ENCODE results near the gene ROBO4. TPM values are rescaled to one million over a fixed set of nuclear protein-coding genes. Genes with fewer than 3 reads are reported as not detected.

Gene ROBO4
- total and polyA plus RNA-seq, 4 donors, result 6.5 to 23.6 (median 18.5) TPM

DNA sequence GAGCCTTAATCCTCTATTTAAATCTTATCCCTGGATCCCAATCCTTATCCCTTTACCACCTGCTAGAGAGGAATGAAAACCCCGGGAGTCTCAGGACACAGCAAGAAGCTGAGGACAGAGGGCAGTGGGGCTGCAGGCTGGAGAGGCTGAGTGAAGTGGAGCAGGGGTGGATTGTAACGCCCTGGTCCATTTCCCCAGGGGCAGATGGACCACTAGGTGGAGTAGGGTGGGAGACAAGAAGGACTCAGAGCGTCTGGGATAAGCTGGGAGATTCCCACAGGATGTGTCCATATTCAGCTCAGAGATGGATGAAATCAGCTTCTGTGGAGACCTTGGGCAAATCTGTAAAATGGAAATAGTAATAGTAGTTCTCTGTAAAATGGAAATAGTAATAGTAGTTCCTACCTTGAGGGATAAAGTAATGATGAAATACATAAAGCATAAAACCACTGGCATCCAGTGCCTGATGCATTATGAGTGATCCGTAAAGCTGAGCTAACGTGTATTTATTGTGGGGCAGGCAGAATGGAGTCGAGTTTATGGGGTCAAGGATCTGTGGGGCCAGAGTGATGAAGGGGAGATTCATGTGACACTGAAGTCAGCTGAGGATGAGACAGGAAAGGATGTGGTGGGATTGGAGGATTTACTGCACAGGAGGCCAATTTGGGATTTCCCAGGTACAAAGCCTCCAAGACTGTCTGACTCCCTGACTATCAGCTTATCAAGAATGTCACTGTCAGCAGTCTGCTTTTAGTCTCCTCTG is 1.9 kb upstream of the ROBO4 start:
- 59% methylated on average over 6 of the region's 6 CpGs for WGBS (ENCODE audit: insufficient coverage)
- H3K36me3 ChIP-seq (ENCODE audit: control insufficient read depth, insufficient read depth, low read length), result no peaks in the 10 kb centered on the region
- DNase-seq (ENCODE audit: low read depth in 4 of 6, low spot score in 6 of 6), result no peak
- H3K27ac ChIP-seq (ENCODE audit: low read depth, low read length), result peak overlapping the region; percentile 86
- H3K4me3 ChIP-seq (ENCODE audit: low read depth, low read length), result no peak overlapping the region
- H3K4me1 ChIP-seq (ENCODE audit: control insufficient read depth, insufficient read depth, low read length), result peaks cover 35% of the 10 kb centered on the region
- H3K27me3 ChIP-seq (ENCODE audit: control insufficient read depth, insufficient read depth, low read length), result no peaks in the 10 kb centered on the region
- no peaks in the 10 kb centered on the region for H3K9me3 ChIP-seq (ENCODE audit: control insufficient read depth, insufficient read depth, low read length)

GRCh38 chr11:124898711-124899110 is 1.0 kb upstream of the ROBO4 start:
- no peak overlapping the region for H3K4me3 ChIP-seq (ENCODE audit: low read depth, low read length)
- 32% methylated on average over 4 of the region's 5 CpGs for WGBS (ENCODE audit: insufficient coverage)
- no peaks in the 10 kb centered on the region for H3K27me3 ChIP-seq (ENCODE audit: control insufficient read depth, insufficient read depth, low read length)
- no peaks in the 10 kb centered on the region for H3K36me3 ChIP-seq (ENCODE audit: control insufficient read depth, insufficient read depth, low read length)
- H3K4me1 ChIP-seq (ENCODE audit: control insufficient read depth, insufficient read depth, low read length), result peaks cover 41% of the 10 kb centered on the region
- no peaks in the 10 kb centered on the region for H3K9me3 ChIP-seq (ENCODE audit: control insufficient read depth, insufficient read depth, low read length)
- peak overlapping the region; percentile 86 for H3K27ac ChIP-seq (ENCODE audit: low read depth, low read length)
- DNase-seq (ENCODE audit: low read depth in 4 of 6, low spot score in 6 of 6), result peak in 3 of 6 donors; percentile 39 to 88 (median 78)

DNA sequence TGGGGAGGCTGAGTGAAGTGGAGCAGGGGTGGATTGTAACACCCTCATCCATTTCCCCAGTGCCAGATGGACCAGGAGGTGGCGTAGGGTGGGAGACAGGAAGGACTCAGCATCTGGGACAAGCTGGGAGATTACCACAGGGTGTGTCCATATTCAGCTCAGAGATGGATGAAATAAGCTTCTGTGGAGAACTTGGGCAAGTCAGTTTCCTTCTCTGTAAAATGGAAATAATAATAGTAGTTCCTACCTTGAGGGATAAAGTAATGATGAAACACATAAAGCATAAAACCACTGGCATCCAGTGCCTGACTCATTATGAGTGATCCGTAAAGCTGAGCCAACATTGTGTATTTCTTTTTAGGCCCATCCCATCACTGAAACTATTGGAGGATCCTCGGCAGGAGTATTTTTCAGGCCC is 607 bp upstream of the ROBO4 start:
- H3K27me3 ChIP-seq (ENCODE audit: control insufficient read depth, insufficient read depth, low read length), result no peaks in the 10 kb centered on the region
- H3K27ac ChIP-seq (ENCODE audit: low read depth, low read length), result peak overlapping the region; percentile 86
- H3K4me3 ChIP-seq (ENCODE audit: low read depth, low read length), result no peak overlapping the region
- peaks cover 43% of the 10 kb centered on the region for H3K4me1 ChIP-seq (ENCODE audit: control insufficient read depth, insufficient read depth, low read length)
- no peaks in the 10 kb centered on the region for H3K9me3 ChIP-seq (ENCODE audit: control insufficient read depth, insufficient read depth, low read length)
- H3K36me3 ChIP-seq (ENCODE audit: control insufficient read depth, insufficient read depth, low read length), result no peaks in the 10 kb centered on the region
- DNase-seq (ENCODE audit: low read depth in 4 of 6, low spot score in 6 of 6), result no peak
- no CpG with 5 or more reads among the region's 3 CpGs for WGBS (ENCODE audit: insufficient coverage)

DNA sequence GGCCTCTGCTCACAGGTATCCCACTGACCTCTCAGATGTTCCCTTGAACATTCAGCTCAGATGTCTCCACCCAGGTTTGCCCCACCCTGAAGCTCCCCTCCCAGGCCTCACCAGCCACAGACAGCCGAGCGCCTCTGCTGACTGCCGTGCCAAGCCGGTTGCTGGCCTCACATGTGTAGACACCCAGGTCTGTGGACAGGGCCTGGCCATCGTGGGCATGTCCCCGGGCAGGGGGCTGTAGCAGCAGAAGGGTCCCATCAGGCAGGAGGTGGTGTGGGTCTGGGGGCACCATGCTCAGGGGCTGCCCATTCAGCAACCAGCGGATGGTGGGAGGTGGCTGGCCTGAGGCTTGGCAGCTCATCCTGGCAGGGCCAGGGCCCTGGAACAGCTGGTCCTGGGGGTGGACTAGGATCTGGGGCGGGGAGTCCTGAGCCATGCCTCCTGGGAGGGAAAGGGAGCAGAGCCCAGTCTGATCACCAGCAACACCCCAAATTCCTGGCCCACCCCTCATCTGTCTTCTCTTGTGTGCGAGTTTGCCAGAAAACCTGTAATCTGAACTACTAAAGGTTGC is 759 bp downstream of the ROBO4 start:
- Histone ChIP-seq H3K4me1 (ENCODE audit: control insufficient read depth, insufficient read depth, low read length) (peaks cover 43% of the 10 kb centered on the region), H3K27ac (ENCODE audit: low read depth, low read length) (no peak overlapping the region), H3K36me3 (ENCODE audit: control insufficient read depth, insufficient read depth, low read length) (no peaks in the 10 kb centered on the region), H3K4me3 (ENCODE audit: low read depth, low read length) (peak overlapping the region; percentile 6), H3K9me3 (ENCODE audit: control insufficient read depth, insufficient read depth, low read length) (no peaks in the 10 kb centered on the region), H3K27me3 (ENCODE audit: control insufficient read depth, insufficient read depth, low read length) (no peaks in the 10 kb centered on the region)
- 82% methylated on average over 9 of the region's 9 CpGs for WGBS (ENCODE audit: insufficient coverage)
- no peak for DNase-seq (ENCODE audit: low read depth in 4 of 6, low spot score in 6 of 6)

- 83% methylated on average over 7 of the region's 16 CpGs for WGBS (ENCODE audit: insufficient coverage)
- no peaks in the 10 kb centered on the region for H3K36me3 ChIP-seq (ENCODE audit: control insufficient read depth, insufficient read depth, low read length)
- no peak for DNase-seq (ENCODE audit: low read depth in 4 of 6, low spot score in 6 of 6)
- H3K4me3 ChIP-seq (ENCODE audit: low read depth, low read length), result peak overlapping the region; percentile 14
- no peak overlapping the region for H3K27ac ChIP-seq (ENCODE audit: low read depth, low read length)
- no peaks in the 10 kb centered on the region for H3K9me3 ChIP-seq (ENCODE audit: control insufficient read depth, insufficient read depth, low read length)
- H3K27me3 ChIP-seq (ENCODE audit: control insufficient read depth, insufficient read depth, low read length), result no peaks in the 10 kb centered on the region
- H3K4me1 ChIP-seq (ENCODE audit: control insufficient read depth, insufficient read depth, low read length), result peaks cover 48% of the 10 kb centered on the region
These were observed 1.5 kb downstream of the ROBO4 start for GRCh38 chr11:124896071-124896750.

DNA sequence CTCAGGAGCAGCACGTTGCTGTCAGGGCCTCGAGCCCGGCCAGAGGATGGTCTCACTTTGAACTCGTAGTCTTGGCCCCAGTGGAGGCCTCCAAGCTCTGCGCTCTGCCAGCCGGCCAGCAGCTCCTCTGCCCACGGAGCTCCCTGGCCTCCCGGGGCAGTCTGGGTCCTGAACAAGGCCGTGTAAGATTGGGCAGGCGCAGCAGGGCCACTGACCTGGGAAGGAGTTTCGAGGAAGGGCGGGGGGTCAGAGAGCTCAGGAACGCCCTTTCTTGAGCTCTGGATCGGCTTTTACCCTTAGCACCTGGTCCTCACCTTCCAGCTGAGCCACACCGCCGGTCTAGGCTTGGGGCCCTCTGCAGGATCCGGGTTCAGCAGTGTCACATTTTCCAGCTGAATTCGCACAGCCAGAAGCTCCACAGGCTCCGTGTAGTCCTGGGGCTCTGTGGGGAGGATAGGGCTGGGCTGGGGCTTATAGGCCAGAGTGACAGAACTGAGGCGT is 2.1 kb downstream of the ROBO4 start:
- no peaks in the 10 kb centered on the region for H3K36me3 ChIP-seq (ENCODE audit: control insufficient read depth, insufficient read depth, low read length)
- 85% methylated on average over 20 of the region's 20 CpGs for WGBS (ENCODE audit: insufficient coverage)
- H3K4me1 ChIP-seq (ENCODE audit: control insufficient read depth, insufficient read depth, low read length), result peaks cover 55% of the 10 kb centered on the region
- peak overlapping the region; percentile 14 for H3K4me3 ChIP-seq (ENCODE audit: low read depth, low read length)
- no peaks in the 10 kb centered on the region for H3K9me3 ChIP-seq (ENCODE audit: control insufficient read depth, insufficient read depth, low read length)
- no peak for DNase-seq (ENCODE audit: low read depth in 4 of 6, low spot score in 6 of 6)
- H3K27me3 ChIP-seq (ENCODE audit: control insufficient read depth, insufficient read depth, low read length), result no peaks in the 10 kb centered on the region
- H3K27ac ChIP-seq (ENCODE audit: low read depth, low read length), result no peak overlapping the region

DNA sequence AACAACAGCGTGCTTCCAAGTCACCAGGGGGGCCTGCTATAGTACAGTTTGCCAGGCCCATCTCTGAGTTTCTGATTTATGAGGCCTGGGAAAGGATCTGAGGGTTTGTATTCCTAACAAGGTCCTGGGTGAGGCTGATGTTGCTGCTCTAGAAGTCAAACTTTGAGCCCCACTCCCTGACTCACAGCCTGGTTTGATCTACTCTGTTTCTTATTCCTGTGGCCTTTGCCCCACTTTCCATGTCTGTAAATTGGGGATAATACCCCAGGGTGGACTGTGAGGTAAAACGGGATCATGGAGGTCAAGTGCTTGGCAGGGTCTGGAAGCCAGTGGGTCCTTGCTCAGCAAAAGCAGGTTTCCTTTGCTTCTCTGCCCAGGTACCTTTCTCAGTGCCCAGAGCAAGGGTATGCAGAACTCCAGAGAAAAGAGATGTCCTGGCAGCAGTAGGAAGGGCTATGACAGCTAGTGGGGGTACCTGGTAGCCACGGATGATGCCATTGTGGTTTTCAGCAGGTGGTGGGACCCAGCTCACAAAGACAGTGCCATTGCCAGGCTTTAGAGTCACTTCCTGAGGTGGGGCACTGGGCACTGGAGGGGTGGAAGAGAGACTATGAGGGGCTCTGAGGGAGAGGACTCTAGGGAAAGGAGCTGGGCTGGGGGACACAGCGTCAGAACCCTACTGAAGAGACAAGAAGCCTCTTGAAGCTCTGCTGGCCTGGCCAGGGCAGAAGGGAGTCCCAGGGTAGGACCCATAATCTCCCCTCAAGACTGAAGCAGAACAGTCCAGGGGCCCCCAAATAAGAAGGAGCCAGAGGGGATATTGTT is 2.8 kb downstream of the ROBO4 start:
- Histone ChIP-seq H3K4me1 (ENCODE audit: control insufficient read depth, insufficient read depth, low read length) (peaks cover 51% of the 10 kb centered on the region), H3K27ac (ENCODE audit: low read depth, low read length) (no peak overlapping the region), H3K4me3 (ENCODE audit: low read depth, low read length) (no peak overlapping the region), H3K27me3 (ENCODE audit: control insufficient read depth, insufficient read depth, low read length) (no peaks in the 10 kb centered on the region), H3K9me3 (ENCODE audit: control insufficient read depth, insufficient read depth, low read length) (no peaks in the 10 kb centered on the region), H3K36me3 (ENCODE audit: control insufficient read depth, insufficient read depth, low read length) (no peaks in the 10 kb centered on the region)
- DNase-seq (ENCODE audit: low read depth in 4 of 6, low spot score in 6 of 6), result no peak
- WGBS (ENCODE audit: insufficient coverage), result 86% methylated on average over 3 of the region's 4 CpGs

GRCh38 chr11:124893781-124894401 is 3.8 kb downstream of the ROBO4 start:
- H3K27ac ChIP-seq (ENCODE audit: low read depth, low read length), result no peak overlapping the region
- no peak overlapping the region for H3K4me3 ChIP-seq (ENCODE audit: low read depth, low read length)
- H3K9me3 ChIP-seq (ENCODE audit: control insufficient read depth, insufficient read depth, low read length), result no peaks in the 10 kb centered on the region
- no peaks in the 10 kb centered on the region for H3K36me3 ChIP-seq (ENCODE audit: control insufficient read depth, insufficient read depth, low read length)
- DNase-seq (ENCODE audit: low read depth in 4 of 6, low spot score in 6 of 6), result no peak
- H3K4me1 ChIP-seq (ENCODE audit: control insufficient read depth, insufficient read depth, low read length), result peaks cover 44% of the 10 kb centered on the region
- H3K27me3 ChIP-seq (ENCODE audit: control insufficient read depth, insufficient read depth, low read length), result no peaks in the 10 kb centered on the region
- WGBS (ENCODE audit: insufficient coverage), result 93% methylated on average over 14 of the region's 14 CpGs

Measured in spinal cord (tissue), 10 donors.